NCI-H1436 (cell line): ENCODE results near the gene ANKRD11.
"Not testable (repeated sequence)": the region's sequence is repeated elsewhere in the genome, so short reads cannot be mapped to it uniquely, and the experiment has no call there.

Experiments
- DNase-seq: peaks from one replicate; lab custom pipeline; 2025; lab: John Stamatoyannopoulos, UW

ANKRD11 gene

GRCh38 chr16:89478576-89479221, 11.7 kb downstream of the ANKRD11 start:
- no peak for DNase-seq

- DNase-seq = no peak
These were observed 13.5 kb downstream of the ANKRD11 start for GRCh38 chr16:89476811-89477261.

GRCh38 chr16:89476379-89476778, 14.0 kb downstream of the ANKRD11 start:
- DNase-seq = no peak

GRCh38 chr16:89475144-89475543, 15.2 kb downstream of the ANKRD11 start:
- DNase-seq = no peak

GRCh38 chr16:89473791-89474414, 16.5 kb downstream of the ANKRD11 start:
- DNase-seq = no peak

GRCh38 chr16:89473136-89473712, 17.1 kb downstream of the ANKRD11 start:
- no peak for DNase-seq

GRCh38 chr16:89472711-89473075, 17.7 kb downstream of the ANKRD11 start:
- no peak for DNase-seq

- DNase-seq = no peak
These were observed 23.0 kb downstream of the ANKRD11 start for GRCh38 chr16:89467382-89467781.

- no peak for DNase-seq
These were observed 23.4 kb downstream of the ANKRD11 start for GRCh38 chr16:89466920-89467319.

- not testable (repeated sequence) for DNase-seq
These were observed 27.0 kb downstream of the ANKRD11 start for GRCh38 chr16:89463312-89463711.

- not testable (repeated sequence) for DNase-seq
These were observed 27.7 kb downstream of the ANKRD11 start for GRCh38 chr16:89462639-89463038.

GRCh38 chr16:89461890-89462289, 28.5 kb downstream of the ANKRD11 start:
- DNase-seq = not testable (repeated sequence)

GRCh38 chr16:89460556-89460955, 29.8 kb downstream of the ANKRD11 start:
- no peak for DNase-seq

GRCh38 chr16:89458967-89459366, 31.4 kb downstream of the ANKRD11 start:
- DNase-seq = no peak

GRCh38 chr16:89458551-89458950, 31.8 kb downstream of the ANKRD11 start:
- no peak for DNase-seq

- no peak for DNase-seq
These were observed 33.9 kb downstream of the ANKRD11 start for GRCh38 chr16:89456419-89456959.

GRCh38 chr16:89455692-89456091, 34.7 kb downstream of the ANKRD11 start:
- no peak for DNase-seq

- DNase-seq = no peak
These were observed 35.2 kb downstream of the ANKRD11 start for GRCh38 chr16:89455178-89455577.

GRCh38 chr16:89454378-89455125, 35.8 kb downstream of the ANKRD11 start:
- DNase-seq = not testable (repeated sequence)

GRCh38 chr16:89453501-89454321, 36.6 kb downstream of the ANKRD11 start:
- no peak for DNase-seq

- DNase-seq = no peak
These were observed 37.4 kb downstream of the ANKRD11 start for GRCh38 chr16:89452925-89453324.

- DNase-seq = no peak
These were observed 38.1 kb downstream of the ANKRD11 start for GRCh38 chr16:89452241-89452640.
